ENCODE results near the gene OR7C1. TPM values are rescaled to one million over a fixed set of nuclear protein-coding genes. Genes with fewer than 3 reads are reported as not detected.

OR7C1 gene
- total and polyA plus RNA-seq, 4 donors, result 0.13 TPM; not detected in 3

- DNase-seq, result no peak
- no peaks in the 10 kb centered on the region for H3K4me1 ChIP-seq (ENCODE audit: control insufficient read depth in 1 of 2, insufficient read depth in 2 of 2, low read length in 2 of 2)
Observed at GRCh38 chr19:14826006-14826405, 9.0 kb downstream of the OR7C1 start.

GRCh38 chr19:14821937-14822336, 13.0 kb downstream of the OR7C1 start:
- intact Hi-C loops (cut with DNase I), result no loop called here
- no peak overlapping the region for H3K4me3 ChIP-seq (ENCODE audit: low read length in 2 of 2)
- H3K27me3 ChIP-seq (ENCODE audit: control insufficient read depth in 1 of 2, insufficient read depth in 2 of 2, low read length in 1 of 2), result no peaks in the 10 kb centered on the region
- WGBS, 2 donors, result 47 to 50% methylated on average over 6 of the region's 6 CpGs
- H3K27ac ChIP-seq (ENCODE audit: low read depth in 1 of 2, low read length in 2 of 2), result no peak overlapping the region
- no peaks in the 10 kb centered on the region for H3K4me1 ChIP-seq (ENCODE audit: control insufficient read depth in 1 of 2, insufficient read depth in 2 of 2, low read length in 2 of 2)
- no peaks in the 10 kb centered on the region for H3K36me3 ChIP-seq (ENCODE audit: control insufficient read depth in 1 of 2, insufficient read depth in 2 of 2, low read length in 1 of 2)
- ATAC-seq (ENCODE audit: low FRiP score) (no peak), DNase-seq (no peak)
- peaks cover 3% of the 10 kb centered on the region for H3K9me3 ChIP-seq (ENCODE audit: control insufficient read depth, low read length)

More at GRCh38 chr19:14826006-14826405, 9.0 kb downstream of the OR7C1 start:
- WGBS, 2 donors, result 89 to 90% methylated on average over 2 of the region's 2 CpGs
- Histone ChIP-seq H3K4me3 (ENCODE audit: low read length in 2 of 2) (no peak overlapping the region), H3K36me3 (ENCODE audit: control insufficient read depth in 1 of 2, insufficient read depth in 2 of 2, low read length in 1 of 2) (no peaks in the 10 kb centered on the region), H3K27me3 (ENCODE audit: control insufficient read depth in 1 of 2, insufficient read depth in 2 of 2, low read length in 1 of 2) (no peaks in the 10 kb centered on the region), H3K27ac (ENCODE audit: low read depth in 1 of 2, low read length in 2 of 2) (no peak overlapping the region), H3K9me3 (ENCODE audit: control insufficient read depth, low read length) (peaks cover 3% of the 10 kb centered on the region)
- intact Hi-C loops (cut with DNase I), result no loop called here
- no peak for ATAC-seq (ENCODE audit: low FRiP score)

DNA sequence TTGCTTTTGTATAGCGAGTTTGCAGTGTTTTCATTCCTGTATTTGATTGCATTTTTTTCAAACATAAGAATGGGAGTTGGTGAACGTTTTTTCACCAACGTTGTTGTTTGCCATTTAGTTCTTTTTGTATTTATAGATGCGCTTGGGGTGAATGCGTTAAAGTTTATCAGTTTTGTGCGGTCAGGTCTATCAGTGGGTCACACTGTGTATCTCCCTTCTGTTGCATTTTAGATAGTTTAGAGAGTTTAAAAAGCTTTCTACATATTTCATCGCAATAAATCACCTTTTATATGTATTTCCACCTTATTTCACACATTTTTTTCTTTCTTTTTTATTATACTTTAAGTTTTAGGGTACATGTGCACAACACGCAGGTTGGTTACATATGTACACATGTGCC, 16.4 kb downstream of the OR7C1 start:
- H3K9me3 ChIP-seq (ENCODE audit: control insufficient read depth, low read length), result no peaks in the 10 kb centered on the region
- H3K27ac ChIP-seq (ENCODE audit: low read depth in 1 of 2, low read length in 2 of 2), result no peak overlapping the region
- DNase-seq, result no peak
- no peaks in the 10 kb centered on the region for H3K27me3 ChIP-seq (ENCODE audit: control insufficient read depth in 1 of 2, insufficient read depth in 2 of 2, low read length in 1 of 2)
- H3K4me3 ChIP-seq (ENCODE audit: low read length in 2 of 2), result no peak overlapping the region
- no peak for ATAC-seq (ENCODE audit: low FRiP score)
- WGBS, 2 donors, result 72 to 75% methylated on average over 8 of the region's 8 CpGs
- H3K4me1 ChIP-seq (ENCODE audit: control insufficient read depth in 1 of 2, insufficient read depth in 2 of 2, low read length in 2 of 2), result no peaks in the 10 kb centered on the region
- no peaks in the 10 kb centered on the region for H3K36me3 ChIP-seq (ENCODE audit: control insufficient read depth in 1 of 2, insufficient read depth in 2 of 2, low read length in 1 of 2)
- intact Hi-C loops (cut with DNase I), result no loop called here

- 61 to 71% methylated on average over 3 of the region's 3 CpGs for WGBS, 2 donors
- Histone ChIP-seq H3K27me3 (ENCODE audit: control insufficient read depth in 1 of 2, insufficient read depth in 2 of 2, low read length in 1 of 2) (no peaks in the 10 kb centered on the region), H3K9me3 (ENCODE audit: control insufficient read depth, low read length) (no peaks in the 10 kb centered on the region), H3K4me3 (ENCODE audit: low read length in 2 of 2) (no peak overlapping the region), H3K36me3 (ENCODE audit: control insufficient read depth in 1 of 2, insufficient read depth in 2 of 2, low read length in 1 of 2) (no peaks in the 10 kb centered on the region), H3K4me1 (ENCODE audit: control insufficient read depth in 1 of 2, insufficient read depth in 2 of 2, low read length in 2 of 2) (no peaks in the 10 kb centered on the region), H3K27ac (ENCODE audit: low read depth in 1 of 2, low read length in 2 of 2) (no peak overlapping the region)
- DNase-seq (no peak), ATAC-seq (ENCODE audit: low FRiP score) (no peak)
- intact Hi-C loops (cut with DNase I), result no loop called here
Observed at GRCh38 chr19:14817052-14817451, 17.9 kb downstream of the OR7C1 start.

DNA sequence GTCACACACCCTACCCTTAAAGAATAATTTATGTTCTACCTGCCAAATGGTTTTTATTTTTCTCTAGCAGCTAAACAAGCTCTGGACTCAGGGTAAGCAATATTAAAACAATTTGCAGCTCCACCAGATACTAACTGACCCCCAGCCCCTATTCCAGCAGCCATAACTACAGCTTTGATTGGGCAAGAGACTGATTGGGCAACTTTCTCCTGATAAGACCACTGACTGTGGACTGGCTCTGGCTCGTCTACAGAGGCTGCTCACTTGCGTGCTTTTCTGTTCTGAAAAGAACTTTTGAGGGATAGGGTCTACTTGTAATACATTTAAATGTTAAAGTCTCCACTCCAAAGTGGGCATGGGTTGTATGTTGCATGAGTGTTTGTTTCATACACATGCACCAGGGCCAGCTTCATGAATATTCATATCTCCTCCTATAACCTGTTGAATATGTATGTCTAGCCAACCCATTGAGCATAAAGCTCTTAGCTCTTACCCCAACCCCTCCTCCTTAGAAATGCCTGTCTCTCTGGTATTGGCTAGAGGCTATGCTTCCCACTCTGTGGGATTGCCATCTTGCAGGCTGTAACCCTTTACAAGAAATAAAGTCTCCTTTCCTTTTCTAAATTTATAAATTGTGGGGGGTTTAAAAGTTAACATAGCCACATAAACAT, 19.9 kb downstream of the OR7C1 start:
- DNase-seq (no peak), ATAC-seq (ENCODE audit: low FRiP score) (no peak)
- Histone ChIP-seq H3K4me3 (ENCODE audit: low read length in 2 of 2) (no peak overlapping the region), H3K9me3 (ENCODE audit: control insufficient read depth, low read length) (no peaks in the 10 kb centered on the region), H3K36me3 (ENCODE audit: control insufficient read depth in 1 of 2, insufficient read depth in 2 of 2, low read length in 1 of 2) (no peaks in the 10 kb centered on the region), H3K27me3 (ENCODE audit: control insufficient read depth in 1 of 2, insufficient read depth in 2 of 2, low read length in 1 of 2) (no peaks in the 10 kb centered on the region), H3K27ac (ENCODE audit: low read depth in 1 of 2, low read length in 2 of 2) (no peak overlapping the region), H3K4me1 (ENCODE audit: control insufficient read depth in 1 of 2, insufficient read depth in 2 of 2, low read length in 2 of 2) (no peaks in the 10 kb centered on the region)
- WGBS, 2 donors, result 55 to 67% methylated on average over 2 of the region's 2 CpGs
- intact Hi-C loops (cut with DNase I), result no loop called here

DNA sequence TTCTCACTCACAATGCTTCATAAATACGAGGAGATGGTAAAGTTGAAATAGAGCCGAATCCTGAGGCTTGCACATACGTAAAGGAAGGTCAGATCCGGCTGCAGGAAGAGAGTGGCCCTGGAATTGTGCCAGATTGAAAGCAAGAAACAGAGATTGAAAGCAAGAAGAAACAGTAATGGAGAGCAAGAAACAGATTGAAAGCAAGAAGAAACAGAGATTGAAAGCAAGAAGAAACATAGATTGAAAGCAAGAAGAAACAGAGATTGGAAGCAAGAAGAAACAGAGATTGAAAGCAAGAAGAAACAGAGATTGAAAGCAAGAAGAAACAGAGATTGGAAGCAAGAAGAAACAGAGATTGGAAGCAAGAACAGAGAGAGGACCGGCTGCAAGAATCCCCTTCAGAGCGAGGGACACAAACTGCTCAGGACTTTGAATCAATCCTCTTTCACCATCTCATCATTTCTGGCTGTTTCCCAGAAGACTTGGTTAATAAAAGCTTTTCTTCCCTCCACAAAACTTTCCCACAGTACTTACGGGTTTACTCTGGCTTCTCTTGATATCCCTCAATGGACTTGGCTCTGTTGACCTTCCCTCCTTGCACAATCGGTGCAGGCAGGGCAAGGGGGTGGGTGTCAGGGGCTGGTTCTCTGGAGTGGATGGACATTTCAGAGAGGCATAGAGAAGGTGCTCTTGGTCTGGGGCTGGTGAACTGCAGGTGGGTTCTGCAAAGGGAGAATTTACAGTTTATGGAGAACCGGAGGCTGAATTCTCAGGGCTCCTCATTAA, 25.5 kb downstream of the OR7C1 start:
- Histone ChIP-seq H3K36me3 (ENCODE audit: control insufficient read depth in 1 of 2, insufficient read depth in 2 of 2, low read length in 1 of 2) (no peaks in the 10 kb centered on the region), H3K4me1 (ENCODE audit: control insufficient read depth in 1 of 2, insufficient read depth in 2 of 2, low read length in 2 of 2) (no peaks in the 10 kb centered on the region), H3K4me3 (ENCODE audit: low read length in 2 of 2) (no peak overlapping the region), H3K27ac (ENCODE audit: low read depth in 1 of 2, low read length in 2 of 2) (no peak overlapping the region), H3K27me3 (ENCODE audit: control insufficient read depth in 1 of 2, insufficient read depth in 2 of 2, low read length in 1 of 2) (no peaks in the 10 kb centered on the region), H3K9me3 (ENCODE audit: control insufficient read depth, low read length) (no peaks in the 10 kb centered on the region)
- no peak for ATAC-seq (ENCODE audit: low FRiP score)
- WGBS, 2 donors, result 32 to 33% methylated on average over 9 of the region's 9 CpGs
- intact Hi-C loops (cut with DNase I), result no loop called here
- no peak for DNase-seq

DNA sequence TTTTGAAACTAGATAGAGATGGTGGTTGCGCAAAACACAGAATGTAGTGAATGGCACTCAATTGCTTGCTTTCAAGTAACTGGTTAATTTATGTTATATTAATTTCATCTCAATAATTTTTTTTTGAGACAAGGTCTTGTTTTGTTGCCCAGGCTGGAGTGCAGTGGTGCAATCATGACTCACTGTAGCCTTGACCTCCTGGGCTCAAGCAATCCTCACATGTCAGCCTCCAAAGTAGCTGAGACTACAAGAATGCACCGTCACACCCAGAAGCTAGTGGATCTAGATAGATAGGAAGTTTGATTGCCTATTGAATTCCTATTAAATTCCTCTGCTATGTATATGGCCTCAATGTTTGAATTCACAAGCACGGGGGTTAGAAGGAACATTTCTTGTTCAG, 30.2 kb downstream of the OR7C1 start:
- intact Hi-C loops (cut with DNase I), result no loop called here
- DNase-seq, result no peak
- Histone ChIP-seq H3K4me3 (ENCODE audit: low read length in 2 of 2) (no peak overlapping the region), H3K27ac (ENCODE audit: low read depth in 1 of 2, low read length in 2 of 2) (no peak overlapping the region), H3K4me1 (ENCODE audit: control insufficient read depth in 1 of 2, insufficient read depth in 2 of 2, low read length in 2 of 2) (no peaks in the 10 kb centered on the region), H3K27me3 (ENCODE audit: control insufficient read depth in 1 of 2, insufficient read depth in 2 of 2, low read length in 1 of 2) (no peaks in the 10 kb centered on the region), H3K36me3 (ENCODE audit: control insufficient read depth in 1 of 2, insufficient read depth in 2 of 2, low read length in 1 of 2) (no peaks in the 10 kb centered on the region), H3K9me3 (ENCODE audit: control insufficient read depth, low read length) (no peaks in the 10 kb centered on the region)
- ATAC-seq (ENCODE audit: low FRiP score), result no peak
- 86% methylated on average over 3 of the region's 3 CpGs for WGBS, 2 donors

DNA sequence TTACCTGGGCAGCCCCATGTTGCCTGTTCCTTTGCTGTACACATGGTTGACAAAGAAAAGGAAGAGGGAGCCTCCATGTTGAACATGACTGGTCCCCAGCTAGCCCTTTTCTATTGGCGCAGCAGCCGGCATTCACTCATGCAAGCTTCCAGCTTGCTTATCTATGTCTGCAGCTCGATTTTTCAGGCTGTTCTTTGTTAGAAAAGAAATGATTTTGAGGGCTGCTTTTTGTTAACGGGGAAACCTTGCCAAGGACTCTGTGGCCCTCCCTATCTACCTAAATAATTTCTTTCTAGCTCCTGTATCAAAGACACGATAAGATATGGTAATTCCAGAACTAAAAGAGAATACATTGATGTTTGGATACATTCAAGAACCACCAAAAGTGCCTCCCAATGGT, 36.2 kb downstream of the OR7C1 start:
- ATAC-seq (ENCODE audit: low FRiP score) (no peak), DNase-seq (no peak)
- Histone ChIP-seq H3K27ac (ENCODE audit: low read depth in 1 of 2, low read length in 2 of 2) (no peak overlapping the region), H3K4me3 (ENCODE audit: low read length in 2 of 2) (no peak overlapping the region), H3K36me3 (ENCODE audit: control insufficient read depth in 1 of 2, insufficient read depth in 2 of 2, low read length in 1 of 2) (no peaks in the 10 kb centered on the region), H3K9me3 (ENCODE audit: control insufficient read depth, low read length) (no peaks in the 10 kb centered on the region), H3K4me1 (ENCODE audit: control insufficient read depth in 1 of 2, insufficient read depth in 2 of 2, low read length in 2 of 2) (no peaks in the 10 kb centered on the region), H3K27me3 (ENCODE audit: control insufficient read depth in 1 of 2, insufficient read depth in 2 of 2, low read length in 1 of 2) (peaks cover 0 to 1% of the 10 kb centered on the region in 2 donors)
- intact Hi-C loops (cut with DNase I), result no loop called here
- WGBS, 2 donors, result 47 to 64% methylated on average over 5 of the region's 5 CpGs

- Histone ChIP-seq H3K4me3 (ENCODE audit: low read length in 2 of 2) (no peak overlapping the region), H3K27me3 (ENCODE audit: control insufficient read depth in 1 of 2, insufficient read depth in 2 of 2, low read length in 1 of 2) (peaks cover 0 to 1% of the 10 kb centered on the region in 2 donors), H3K4me1 (ENCODE audit: control insufficient read depth in 1 of 2, insufficient read depth in 2 of 2, low read length in 2 of 2) (no peaks in the 10 kb centered on the region), H3K9me3 (ENCODE audit: control insufficient read depth, low read length) (no peaks in the 10 kb centered on the region), H3K36me3 (ENCODE audit: control insufficient read depth in 1 of 2, insufficient read depth in 2 of 2, low read length in 1 of 2) (no peaks in the 10 kb centered on the region), H3K27ac (ENCODE audit: low read depth in 1 of 2, low read length in 2 of 2) (no peak overlapping the region)
- no peak for DNase-seq
- intact Hi-C loops (cut with DNase I), result no loop called here
- ATAC-seq (ENCODE audit: low FRiP score), result no peak
- 91 to 92% methylated on average over 11 of the region's 11 CpGs for WGBS, 2 donors
Observed at GRCh38 chr19:14796021-14796420, 39.0 kb downstream of the OR7C1 start.

Measured in aorta (tissue), 5 donors.